PC-3 (cell line): Measurements from ENCODE around the gene GSTM4. TPM values are rescaled to one million over a fixed set of nuclear protein-coding genes. Genes with fewer than 3 reads are reported as not detected.

Experiments
- ATAC-seq: fragments of 200-7000 bp; cut with Tn5 transposase; 2 replicates; pipeline ENCODE4 v1.9.1; 2020; ENCODE audit warnings: mild to moderate bottlenecking, moderate library complexity
- BruUV-seq: library from RNA; stranded (reverse); fragments of 400-500 nt; replicated peaks from 2 replicates; lab custom pipeline; 2021; lab: Mats Ljungman, UMichigan
- CTCF ChIA-PET: fragments of 300-600 bp; sonication (Branson Sonifier 250); formaldehyde crosslinking; loops from one replicate; lab custom pipeline; 2022; ENCODE audit warnings: antibody characterized with exemption; lab: Charles Lee
- POLR2A ChIA-PET: fragments of 300-600 bp; sonication (Branson Sonifier 250); formaldehyde crosslinking; loops from one replicate; lab custom pipeline; 2022; ENCODE audit warnings: antibody characterized with exemption; ENCODE audit not compliant: unreplicated experiment; lab: Charles Lee
- DNase-seq: peaks from one replicate; pipeline ENCODE4 v3.0.0-alpha.2; 2015
- H2AFZ ChIP-seq: fragments of 300-600 bp; sonication (generic); 2 replicates; pipeline ENCODE4 v1.6.0; 2016; ENCODE audit warnings: antibody characterized with exemption, low read length
- H3F3A ChIP-seq: fragments of 300-600 bp; sonication (generic); one replicate; pipeline ENCODE4 v1.6.0; 2017; ENCODE audit warnings: antibody characterized with exemption, low read length, control low read depth, mild to moderate bottlenecking; ENCODE audit not compliant: unreplicated experiment
- H3K27ac ChIP-seq: fragments of 300-600 bp; sonication (generic); 2 replicates; pipeline ENCODE4 v1.5.1; 2016; ENCODE audit warnings: mild to moderate bottlenecking, low read length
- H3K27me3 ChIP-seq: fragments of 300-600 bp; sonication (generic); 2 replicates; pipeline ENCODE4 v1.6.1; 2016; ENCODE audit warnings: low read length, mixed read lengths
- H3K36me3 ChIP-seq: fragments of 300-600 bp; sonication (generic); 2 replicates; pipeline ENCODE4 v1.6.1; 2016; ENCODE audit warnings: low read depth, mixed run types, low read length, mixed read lengths
- H3K4me1 ChIP-seq: fragments of 300-600 bp; sonication (generic); 2 replicates; pipeline ENCODE4 v1.5.1; 2016; ENCODE audit warnings: low read length; ENCODE audit not compliant: insufficient read depth
- H3K4me2 ChIP-seq: fragments of 300-600 bp; sonication (generic); 2 replicates; pipeline ENCODE4 v1.6.0; 2016; ENCODE audit warnings: low read length
- H3K4me3 ChIP-seq: fragments of 300-600 bp; sonication (generic); 2 replicates; pipeline ENCODE4 v1.5.1; 2016; ENCODE audit warnings: mild to moderate bottlenecking, low read length, mixed read lengths
- H3K79me2 ChIP-seq: fragments of 300-600 bp; sonication (generic); 2 replicates; pipeline ENCODE4 v1.6.1; 2017; ENCODE audit warnings: low read length, mixed read lengths
- H3K9ac ChIP-seq: fragments of 300-600 bp; sonication (generic); 2 replicates; pipeline ENCODE4 v1.6.0; 2016; ENCODE audit warnings: mild to moderate bottlenecking, low read length
- H3K9me2 ChIP-seq: fragments of 300-600 bp; sonication (generic); replicated peaks from 2 replicates; pipeline ENCODE4 v1.6.1; 2016; ENCODE audit warnings: mixed run types, low read length, mixed read lengths
- H3K9me3 ChIP-seq: fragments of 300-600 bp; sonication (generic); 2 replicates; pipeline ENCODE4 v1.6.1; 2016; ENCODE audit warnings: low read length, mixed read lengths
- H4K20me1 ChIP-seq: fragments of 300-600 bp; sonication (generic); 2 replicates; pipeline ENCODE4 v1.6.1; 2016; ENCODE audit warnings: low read length, mixed read lengths
- EZH2 ChIP-seq: fragments of 300-600 bp; sonication (generic); IDR thresholded peaks from one replicate; pipeline ENCODE4 v1.6.1; 2017; ENCODE audit warnings: antibody characterized with exemption, mild to moderate bottlenecking, low read length; ENCODE audit not compliant: unreplicated experiment
- EZH2phosphoT487 ChIP-seq: fragments of 300-600 bp; sonication (generic); IDR thresholded peaks from 2 replicates; pipeline ENCODE4 v1.6.1; 2018; ENCODE audit warnings: mild to moderate bottlenecking, antibody characterized with exemption, low read length, borderline replicate concordance
- intact Hi-C: fragments of 100-400 bp; cut with micrococcal nuclease; formaldehyde crosslinking; loops from 2 replicates; pipeline ENCODE4 v1.9.0; 2023
- total RNA-seq: library from RNA; depleted of rRNA; stranded (reverse); fragments of >200 nt; gene quantifications from 2 replicates; pipeline ENCODE4 v1.2.3, GENCODE V29; 2014
- TF ChIP-seq, protein P1 (sequence below): fragments of 300-600 bp; sonication (generic); conservative IDR thresholded peaks from 2 replicates; pipeline ENCODE4 v1.5.1; 2017; ENCODE audit warnings: antibody characterized with exemption, low read depth, mild to moderate bottlenecking, low read length

The GSTM4 gene
- total RNA-seq, 1 experiment from 2014 or later: 25.9 TPM

DNA sequence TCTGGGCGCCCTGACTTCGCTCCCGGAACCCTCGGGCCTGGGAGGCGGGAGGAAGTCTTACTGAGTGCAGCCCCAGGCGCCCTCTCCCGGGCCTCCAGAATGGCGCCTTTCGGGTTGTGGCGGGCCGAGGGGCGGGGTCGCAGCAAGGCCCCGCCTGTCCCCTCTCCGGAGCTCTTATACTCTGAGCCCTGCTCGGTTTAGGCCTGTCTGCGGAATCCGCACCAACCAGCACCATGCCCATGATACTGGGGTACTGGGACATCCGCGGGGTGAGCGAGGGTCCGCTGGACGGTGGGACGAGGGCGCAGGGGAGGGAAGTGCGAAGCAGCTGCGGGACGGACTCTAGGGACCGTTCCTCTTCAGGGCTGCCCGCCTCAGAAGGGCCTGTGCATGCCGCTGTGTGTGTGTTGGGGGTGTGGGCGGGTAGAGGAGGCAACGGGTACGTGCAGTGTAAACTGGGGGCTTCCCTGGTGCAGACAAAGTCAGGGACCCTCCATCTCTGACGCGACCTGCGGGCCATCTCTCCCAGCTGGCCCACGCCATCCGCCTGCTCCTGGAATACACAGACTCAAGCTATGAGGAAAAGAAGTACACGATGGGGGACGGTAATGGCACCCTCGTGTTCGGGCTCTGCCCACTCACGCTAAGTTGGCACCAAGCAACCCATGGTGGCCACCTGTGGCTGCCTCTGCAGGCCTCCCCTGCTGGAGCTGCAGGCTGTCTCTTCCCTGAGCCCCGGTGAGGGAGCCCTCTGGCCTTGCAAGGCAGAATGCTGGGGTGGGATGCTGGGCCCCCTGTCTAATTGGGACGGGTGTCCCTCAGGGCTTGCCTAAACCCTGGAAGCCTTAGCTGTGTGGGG lies 32.0 kb downstream of the GSTM4 start, which contains the start of gene GSTM1:
TSS of gene GSTM1 (plus strand) at position 177 of the 859 bp plus-strand sequence. CDS start at position 234, 57 bp downstream.
- H3K27ac ChIP-seq: no peak within 1 kb of the TSS
- no peak for DNase-seq

GRCh38 chr1:109689844-109690405 lies 34.0 kb downstream of the GSTM4 start:
- Histone ChIP-seq H3K4me2 (no peak overlapping the region), H4K20me1 (no peaks in the 10 kb centered on the region), H3K9ac (no peak overlapping the region), H3K4me3 (no peak overlapping the region), H3K9me2 (no peaks in the 10 kb centered on the region), H3K9me3 (no peaks in the 10 kb centered on the region), H3K27ac (no peak overlapping the region), H3K4me1 (no peaks in the 10 kb centered on the region), H2AFZ (no peak overlapping the region), H3K36me3 (no peaks in the 10 kb centered on the region), H3K79me2 (no peaks in the 10 kb centered on the region), H3F3A (no peaks in the 10 kb centered on the region), H3K27me3 (no peaks in the 10 kb centered on the region)
- no peak for TF ChIP-seq EZH2
- TF ChIP-seq, protein P1, sequence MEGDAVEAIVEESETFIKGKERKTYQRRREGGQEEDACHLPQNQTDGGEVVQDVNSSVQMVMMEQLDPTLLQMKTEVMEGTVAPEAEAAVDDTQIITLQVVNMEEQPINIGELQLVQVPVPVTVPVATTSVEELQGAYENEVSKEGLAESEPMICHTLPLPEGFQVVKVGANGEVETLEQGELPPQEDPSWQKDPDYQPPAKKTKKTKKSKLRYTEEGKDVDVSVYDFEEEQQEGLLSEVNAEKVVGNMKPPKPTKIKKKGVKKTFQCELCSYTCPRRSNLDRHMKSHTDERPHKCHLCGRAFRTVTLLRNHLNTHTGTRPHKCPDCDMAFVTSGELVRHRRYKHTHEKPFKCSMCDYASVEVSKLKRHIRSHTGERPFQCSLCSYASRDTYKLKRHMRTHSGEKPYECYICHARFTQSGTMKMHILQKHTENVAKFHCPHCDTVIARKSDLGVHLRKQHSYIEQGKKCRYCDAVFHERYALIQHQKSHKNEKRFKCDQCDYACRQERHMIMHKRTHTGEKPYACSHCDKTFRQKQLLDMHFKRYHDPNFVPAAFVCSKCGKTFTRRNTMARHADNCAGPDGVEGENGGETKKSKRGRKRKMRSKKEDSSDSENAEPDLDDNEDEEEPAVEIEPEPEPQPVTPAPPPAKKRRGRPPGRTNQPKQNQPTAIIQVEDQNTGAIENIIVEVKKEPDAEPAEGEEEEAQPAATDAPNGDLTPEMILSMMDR: no peak
- no peak for TF ChIP-seq EZH2phosphoT487
- ATAC-seq (no peak), DNase-seq (no peak)
- ChIA-PET CTCF (no interaction called here), POLR2A (no interaction called here)
- BruUV-seq: no TSS peak
- intact Hi-C loops: no loop called here

More for the DNA sequence above, 32.0 kb downstream of the GSTM4 start, which contains the start of gene GSTM1:
- TF ChIP-seq EZH2phosphoT487: no peak
- TF ChIP-seq, protein P1: no peak
- TF ChIP-seq EZH2: no peak
- H3K9ac ChIP-seq: no peak within 1 kb of the TSS
- no peaks in the 10 kb centered on the region for H3F3A ChIP-seq
- no peak within 1 kb of the TSS for H3K4me2 ChIP-seq
- no peak for ATAC-seq
- intact Hi-C loops: no loop called here
- no peak within 1 kb of the TSS for H3K4me3 ChIP-seq
- ChIA-PET CTCF (no interaction called here), POLR2A (no interaction called here)
- H3K9me3 ChIP-seq: no peaks in the 10 kb centered on the region
- no peaks in the 10 kb centered on the region for H3K27me3 ChIP-seq
- no peaks in the 10 kb centered on the region for H3K79me2 ChIP-seq
- H3K4me1 ChIP-seq: no peaks in the 10 kb centered on the region
- no peak within 1 kb of the TSS for H2AFZ ChIP-seq
- H3K9me2 ChIP-seq: no peaks in the 10 kb centered on the region
- no peaks in the 10 kb centered on the region for H3K36me3 ChIP-seq
- H4K20me1 ChIP-seq: no peaks in the 10 kb centered on the region
- no TSS peak for BruUV-seq
